ENCODE measurements around the gene TRPV5.

TRPV5 gene

GRCh38 chr7:142908921-142909890 lies 24.3 kb downstream of the TRPV5 start:
- no peak for DNase-seq (ENCODE audit: low read depth)

GRCh38 chr7:142908290-142908689 lies 25.3 kb downstream of the TRPV5 start:
- no peak for DNase-seq (ENCODE audit: low read depth)

- no peak for DNase-seq (ENCODE audit: low read depth)
Measured at GRCh38 chr7:142906643-142907042, 26.9 kb downstream of the TRPV5 start.

GRCh38 chr7:142905759-142906158 lies 27.8 kb downstream of the TRPV5 start:
- no peak for DNase-seq (ENCODE audit: low read depth)

- no peak for DNase-seq (ENCODE audit: low read depth)
Measured at GRCh38 chr7:142904128-142904527, 29.4 kb downstream of the TRPV5 start.

- no peak for DNase-seq (ENCODE audit: low read depth)
Measured at GRCh38 chr7:142901426-142902259, 31.9 kb downstream of the TRPV5 start.

GRCh38 chr7:142899661-142900060 lies 33.9 kb downstream of the TRPV5 start:
- no peak for DNase-seq (ENCODE audit: low read depth)

GRCh38 chr7:142898377-142899170 lies 35.0 kb downstream of the TRPV5 start:
- no peak for DNase-seq (ENCODE audit: low read depth)

- DNase-seq (ENCODE audit: low read depth): no peak
Measured at GRCh38 chr7:142897691-142898090, 35.9 kb downstream of the TRPV5 start.

GRCh38 chr7:142896741-142897379 lies 36.7 kb downstream of the TRPV5 start:
- no peak for DNase-seq (ENCODE audit: low read depth)

- DNase-seq (ENCODE audit: low read depth): no peak
Measured at GRCh38 chr7:142896151-142896550, 37.4 kb downstream of the TRPV5 start.

- DNase-seq (ENCODE audit: low read depth): no peak
Measured at GRCh38 chr7:142894985-142895593, 38.5 kb downstream of the TRPV5 start.

GRCh38 chr7:142894112-142894984 lies 39.2 kb downstream of the TRPV5 start:
- no peak for DNase-seq (ENCODE audit: low read depth)

- no peak for DNase-seq (ENCODE audit: low read depth)
Measured at GRCh38 chr7:142892951-142893350, 40.6 kb downstream of the TRPV5 start.

GRCh38 chr7:142891490-142892082 lies 42.0 kb downstream of the TRPV5 start:
- no peak for DNase-seq (ENCODE audit: low read depth)

GRCh38 chr7:142890874-142891485 lies 42.6 kb downstream of the TRPV5 start:
- DNase-seq (ENCODE audit: low read depth): no peak

GRCh38 chr7:142889816-142890215 lies 43.7 kb downstream of the TRPV5 start:
- no peak for DNase-seq (ENCODE audit: low read depth)

GRCh38 chr7:142887282-142888015 lies 46.1 kb downstream of the TRPV5 start:
- DNase-seq (ENCODE audit: low read depth): no peak

Measured in T follicular helper cell (primary cell).